Measurements from ENCODE around the gene SLC12A6.

DNA sequence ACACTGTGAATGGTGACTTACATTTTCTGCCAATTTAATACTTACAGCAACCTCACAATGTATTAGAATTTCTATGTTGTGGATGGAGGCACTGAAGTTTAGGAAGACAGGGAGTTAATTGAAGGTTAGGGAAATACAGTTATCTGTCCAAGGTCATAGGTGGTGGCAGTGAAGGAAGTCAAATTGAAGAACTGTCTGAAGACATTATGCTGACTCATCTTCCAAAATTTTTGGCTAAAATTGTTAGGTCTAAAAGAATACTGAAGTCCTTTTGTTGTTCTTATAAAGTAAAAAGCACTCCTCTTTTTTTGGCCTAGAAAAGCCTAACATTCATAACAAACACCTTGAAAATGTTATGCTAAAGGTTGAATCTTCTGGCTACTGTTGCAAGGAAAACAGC, 85.0 kb downstream of the SLC12A6 start:
- TF ChIP-seq POLR2A (IDR thresholded peaks at IDR 0.05; ENCODE audit: low read length) (no peak), GATA1 (IDR thresholded peaks at IDR 0.05; ENCODE audit: low read depth, low read length) (no peak)
